GM19025 (cell line): ENCODE measurements around the gene MED15.
"Not testable (repeated sequence)": the region's sequence is repeated elsewhere in the genome, so short reads cannot be mapped to it uniquely, and the experiment has no call there.

ENCODE experiments used
- ATAC-seq: cut with Tn5 transposase; IDR thresholded peaks from one replicate; pipeline ENCODE4 v1.9.1; 2021; ENCODE audit warnings: mild to moderate bottlenecking, low read depth, moderate library complexity; ENCODE audit not compliant: unreplicated experiment

MED15 gene

GRCh38 chr22:20483143-20483506 lies 24.3 kb upstream of the MED15 start:
- not testable (repeated sequence) for ATAC-seq

GRCh38 chr22:20483771-20484170 lies 23.6 kb upstream of the MED15 start:
- no peak for ATAC-seq

GRCh38 chr22:20484948-20485683 lies 22.3 kb upstream of the MED15 start:
- ATAC-seq = no peak

GRCh38 chr22:20486229-20486628 lies 21.2 kb upstream of the MED15 start:
- ATAC-seq = no peak

GRCh38 chr22:20487715-20488114 lies 19.7 kb upstream of the MED15 start:
- no peak for ATAC-seq

- ATAC-seq = no peak
Measured at GRCh38 chr22:20488946-20489345, 18.5 kb upstream of the MED15 start.

- ATAC-seq = no peak
Measured at GRCh38 chr22:20490183-20490940, 17.0 kb upstream of the MED15 start.

GRCh38 chr22:20490941-20491307 lies 16.5 kb upstream of the MED15 start:
- no peak for ATAC-seq

GRCh38 chr22:20491346-20491745 lies 16.1 kb upstream of the MED15 start:
- no peak for ATAC-seq

- ATAC-seq = peak; percentile 41
Measured at GRCh38 chr22:20494978-20495860, 12.2 kb upstream of the MED15 start, which contains the start of gene KLHL22. KLHL22 (minus strand) TSS chr22:20495795; CDS start chr22:20489211, 6,584 bp downstream.

- ATAC-seq = peak; percentile 83
Measured at GRCh38 chr22:20495861-20496681, 11.3 kb upstream of the MED15 start.

GRCh38 chr22:20497426-20497825 lies 10.0 kb upstream of the MED15 start:
- no peak for ATAC-seq

- no peak for ATAC-seq
Measured at GRCh38 chr22:20498913-20499312, 8.5 kb upstream of the MED15 start.

GRCh38 chr22:20499769-20500168 lies 7.6 kb upstream of the MED15 start:
- no peak for ATAC-seq

- no peak for ATAC-seq
Measured at GRCh38 chr22:20503816-20504215, 3.6 kb upstream of the MED15 start.

GRCh38 chr22:20504293-20504922 lies 3.0 kb upstream of the MED15 start:
- not testable (repeated sequence) for ATAC-seq

GRCh38 chr22:20506543-20507252 lies 712 bp upstream of the MED15 start:
- no peak for ATAC-seq

- not testable (repeated sequence) for ATAC-seq
Measured at GRCh38 chr22:20508067-20508755, 801 bp downstream of the MED15 start.
